H9 (cell line): ENCODE results near the gene COL4A2. TPM values are rescaled to one million over a fixed set of nuclear protein-coding genes. Genes with fewer than 3 reads are reported as not detected.

Experiments
- DNase-seq: peaks from one replicate; pipeline ENCODE4 v3.0.0-alpha.2; 2017
- H2AFZ ChIP-seq: one replicate; pipeline ENCODE4 v1.6.1; 2013; ENCODE audit warnings: mild to moderate bottlenecking, low read length, control low read depth, moderate library complexity
- H2AK5ac ChIP-seq: 2 replicates; pipeline ENCODE4 v1.6.1; 2013; ENCODE audit warnings: low read length, control low read depth, mixed read lengths; ENCODE audit not compliant: insufficient read length
- H2BK120ac ChIP-seq: one replicate; pipeline ENCODE4 v1.6.1; 2013; ENCODE audit warnings: low read depth, mild to moderate bottlenecking, low read length, control low read depth, inconsistent platforms; ENCODE audit not compliant: poor library complexity, severe bottlenecking
- H2BK12ac ChIP-seq: 2 replicates; pipeline ENCODE4 v1.6.1; 2013; ENCODE audit warnings: low read length, control low read depth, mixed read lengths, low read depth; ENCODE audit not compliant: insufficient read length
- H2BK15ac ChIP-seq: 2 replicates; pipeline ENCODE4 v1.6.1; 2013; ENCODE audit warnings: low read depth, low read length, control low read depth
- H2BK20ac ChIP-seq: one replicate; pipeline ENCODE4 v1.6.1; 2013; ENCODE audit warnings: low read depth, mild to moderate bottlenecking, low read length, control low read depth, inconsistent platforms; ENCODE audit not compliant: poor library complexity, severe bottlenecking
- H2BK5ac ChIP-seq: 2 replicates; pipeline ENCODE4 v1.6.1; 2013; ENCODE audit warnings: low read length, control low read depth, mixed read lengths; ENCODE audit not compliant: insufficient read length
- H3K14ac ChIP-seq: 2 replicates; pipeline ENCODE4 v1.6.1; 2013; ENCODE audit warnings: low read length, control low read depth; ENCODE audit not compliant: insufficient read depth
- H3K18ac ChIP-seq: 2 replicates; pipeline ENCODE4 v1.6.1; 2013; ENCODE audit warnings: low read depth, mild to moderate bottlenecking, mixed read lengths, low read length, control low read depth; ENCODE audit not compliant: insufficient read length
- H3K23ac ChIP-seq: 2 replicates; pipeline ENCODE4 v1.6.1; 2013; ENCODE audit warnings: low read length, control low read depth, mixed read lengths, low read depth; ENCODE audit not compliant: insufficient read length
- H3K23me2 ChIP-seq: 2 replicates; pipeline ENCODE4 v1.6.1; 2013; ENCODE audit warnings: low read depth, mild to moderate bottlenecking, mixed read lengths, low read length, control low read depth; ENCODE audit not compliant: insufficient read length, poor library complexity, severe bottlenecking
- H3K27ac ChIP-seq: 2 replicates; pipeline ENCODE4 v1.5.1; 2013; ENCODE audit warnings: low read length, control low read depth, mixed read lengths, low read depth; ENCODE audit not compliant: insufficient read length
- H3K27me3 ChIP-seq: 2 replicates; pipeline ENCODE4 v1.6.1; 2013; ENCODE audit warnings: low read length, control low read depth, inconsistent platforms; ENCODE audit not compliant: insufficient read depth
- H3K4ac ChIP-seq: 2 replicates; pipeline ENCODE4 v1.6.1; 2013; ENCODE audit warnings: low read depth, mild to moderate bottlenecking, control low read depth, inconsistent platforms, low read length, moderate library complexity
- H3K4me1 ChIP-seq: 2 replicates; pipeline ENCODE4 v1.6.1; 2013; ENCODE audit warnings: low read length, control low read depth, inconsistent platforms; ENCODE audit not compliant: insufficient read depth
- H3K4me2 ChIP-seq: 2 replicates; pipeline ENCODE4 v1.6.1; 2013; ENCODE audit warnings: low read length, control low read depth, mixed read lengths; ENCODE audit not compliant: insufficient read length, insufficient read depth
- H3K56ac ChIP-seq: 2 replicates; pipeline ENCODE4 v1.6.1; 2013; ENCODE audit warnings: low read depth, mild to moderate bottlenecking, mixed read lengths, low read length, control low read depth; ENCODE audit not compliant: insufficient read length
- H3K79me1 ChIP-seq: 2 replicates; pipeline ENCODE4 v1.6.1; 2013; ENCODE audit warnings: low read depth, mild to moderate bottlenecking, moderate library complexity, low read length, control low read depth, inconsistent platforms; ENCODE audit not compliant: insufficient read depth, poor library complexity, severe bottlenecking
- H3K79me2 ChIP-seq: 2 replicates; pipeline ENCODE4 v1.6.1; 2013; ENCODE audit warnings: low read length, control low read depth, inconsistent platforms; ENCODE audit not compliant: insufficient read depth
- H3K9ac ChIP-seq: 2 replicates; pipeline ENCODE4 v1.6.1; 2013; ENCODE audit warnings: low read length, control low read depth, mixed read lengths; ENCODE audit not compliant: insufficient read length; ENCODE audit errors: extremely low read depth
- H3K9me3 ChIP-seq: one replicate; pipeline ENCODE4 v1.6.1; 2013; ENCODE audit warnings: low read depth, low read length, inconsistent platforms; ENCODE audit not compliant: control insufficient read depth
- H3T11ph ChIP-seq: one replicate; pipeline ENCODE4 v1.6.1; 2013; ENCODE audit warnings: mild to moderate bottlenecking, low read length, control low read depth, inconsistent platforms
- H4K20me1 ChIP-seq: one replicate; pipeline ENCODE4 v1.6.1; 2013; ENCODE audit not compliant: control insufficient read depth, insufficient read length, insufficient read depth
- H4K5ac ChIP-seq: 2 replicates; pipeline ENCODE4 v1.6.1; 2013; ENCODE audit warnings: low read depth, mild to moderate bottlenecking, mixed read lengths, low read length, control low read depth; ENCODE audit not compliant: insufficient read length
- H4K8ac ChIP-seq: replicated peaks from 2 replicates; pipeline ENCODE4 v1.6.1; 2013; ENCODE audit warnings: low read length, control low read depth, mixed read lengths, low read depth; ENCODE audit not compliant: insufficient read length
- H4K91ac ChIP-seq: 2 replicates; pipeline ENCODE4 v1.6.1; 2013; ENCODE audit warnings: low read depth, mild to moderate bottlenecking, moderate library complexity, mixed read lengths, low read length, control low read depth; ENCODE audit not compliant: insufficient read length
- H3K27ac Mint-ChIP-seq, 3 experiments: 2 replicates in 2 of 3; 3 replicates in 1 of 3; pipeline ENCODE4 v1.8.0; 2020 to 2021; ENCODE audit warnings: mixed read lengths in 3 of 3, mild to moderate bottlenecking in 1 of 3, moderate library complexity in 1 of 3
- H3K27me3 Mint-ChIP-seq: 2 replicates; pipeline ENCODE4 v1.8.0; 2021; ENCODE audit warnings: low read depth, mild to moderate bottlenecking, moderate library complexity, mixed read lengths
- H3K36me3 Mint-ChIP-seq, 3 experiments: 2 replicates in 2 of 3; 3 replicates in 1 of 3; pipeline ENCODE4 v1.8.0; 2020 to 2021; ENCODE audit warnings: low read depth in 3 of 3, mixed read lengths in 3 of 3; ENCODE audit not compliant: insufficient read depth in 1 of 3
- H3K4me1 Mint-ChIP-seq, 2 experiments: 2 replicates each; pipeline ENCODE4 v1.8.0; 2020; ENCODE audit warnings: mixed read lengths in 2 of 2
- H3K4me3 Mint-ChIP-seq, 2 experiments: 2 replicates in 1 of 2; 3 replicates in 1 of 2; pipeline ENCODE4 v1.8.0; 2020 to 2021; ENCODE audit warnings: mild to moderate bottlenecking in 2 of 2, mixed read lengths in 2 of 2, moderate library complexity in 1 of 2
- H3K9me3 Mint-ChIP-seq, 2 experiments: 2 replicates in 1 of 2; 3 replicates in 1 of 2; pipeline ENCODE4 v1.8.0; 2020; ENCODE audit warnings: mild to moderate bottlenecking in 2 of 2, mixed read lengths in 2 of 2, moderate library complexity in 1 of 2
- CTCF ChIP-seq: fragments of 200-600 bp; sonication (generic); conservative IDR thresholded peaks from 3 replicates; pipeline ENCODE4 v1.8.0; 2021; ENCODE audit warnings: antibody characterized with exemption, mild to moderate bottlenecking
- WGBS: extraction: QIAGEN DNeasy Blood & Tissue Kit; methylation state at CpG from one replicate; pipeline ENCODE4 v1.1.7; 2013; ENCODE audit warnings: missing lambda C conversion rate, low lambda C conversion rate, mixed read lengths; ENCODE audit not compliant: insufficient read length; ENCODE audit errors: extremely low coverage; 5-methylcytosine and 5-hydroxymethylcytosine counted together
- total RNA-seq: library from RNA; stranded (reverse); gene quantifications from 2 replicates; pipeline ENCODE4 v1.2.1, GENCODE V29; 2021

COL4A2 gene
- total RNA-seq, 1 experiment from 2014 or later, result 76.5 TPM

- DNase-seq, result no peak
- H3K27me3 Mint-ChIP-seq, result no peaks in the 10 kb centered on the region
Observed at GRCh38 chr13:110276553-110276950, 30.5 kb upstream of the COL4A2 start.

More at GRCh38 chr13:110276553-110276950, 30.5 kb upstream of the COL4A2 start:
- no peak overlapping the region for H3K23ac ChIP-seq
- H2BK20ac ChIP-seq, result no peak overlapping the region
- H4K91ac ChIP-seq, result no peak overlapping the region
- H3K27ac Mint-ChIP-seq, result no peak overlapping the region
- H2BK5ac ChIP-seq, result no peak overlapping the region
- no CpG with 5 or more reads among the region's 5 CpGs for WGBS
- no peak overlapping the region for H4K8ac ChIP-seq
- H3K79me1 ChIP-seq, result no peaks in the 10 kb centered on the region
- no peak for TF ChIP-seq CTCF
- no peak overlapping the region for H3K14ac ChIP-seq
- no peak overlapping the region for H3T11ph ChIP-seq
- H3K4me1 Mint-ChIP-seq, result peaks cover 9 to 12% of the 10 kb centered on the region in 2 experiments
- no peaks in the 10 kb centered on the region for H4K20me1 ChIP-seq
- H3K9me3 ChIP-seq, result no peaks in the 10 kb centered on the region
- H3K18ac ChIP-seq, result no peak overlapping the region
- no peak overlapping the region for H3K4me2 ChIP-seq
- H3K56ac ChIP-seq, result no peak overlapping the region
- no peak overlapping the region for H2AK5ac ChIP-seq
- H3K4ac ChIP-seq, result no peak overlapping the region
- no peak overlapping the region for H3K9ac ChIP-seq
- H3K36me3 Mint-ChIP-seq, result no peaks in the 10 kb centered on the region; a peak in 1 of 7 replicates
- H3K4me3 Mint-ChIP-seq, result no peak overlapping the region
- no peak overlapping the region for H2BK15ac ChIP-seq
- H3K9me3 Mint-ChIP-seq, result no peaks in the 10 kb centered on the region
- no peak overlapping the region for H2BK120ac ChIP-seq
- H2AFZ ChIP-seq, result no peak overlapping the region
- H3K23me2 ChIP-seq, result no peaks in the 10 kb centered on the region
- H3K27me3 ChIP-seq, result no peaks in the 10 kb centered on the region
- H3K4me1 ChIP-seq, result no peaks in the 10 kb centered on the region
- H3K79me2 ChIP-seq, result peaks cover 1% of the 10 kb centered on the region; the same call in 1 of the 2 replicates
- H3K27ac ChIP-seq, result no peak overlapping the region
- H2BK12ac ChIP-seq, result no peak overlapping the region
- H4K5ac ChIP-seq, result no peak overlapping the region
